KOPT-K1 (cell line): ENCODE measurements around the gene RARS2.

ENCODE experiments used
- H3K27ac ChIP-seq: fragments of 200-600 bp; sonication (generic); 2 replicates; pipeline ENCODE4 v1.5.1; 2016; ENCODE audit warnings: antibody characterized with exemption, mild to moderate bottlenecking, low read depth, low read length; ENCODE audit not compliant: poor library complexity, severe bottlenecking
- H3K36me3 ChIP-seq: fragments of 200-600 bp; sonication (generic); 2 replicates; pipeline ENCODE4 v1.5.1; 2017; ENCODE audit warnings: antibody characterized with exemption, mild to moderate bottlenecking, low read length, moderate library complexity; ENCODE audit not compliant: insufficient read depth
- H3K9me3 ChIP-seq: fragments of 200-600 bp; sonication (generic); 2 replicates; pipeline ENCODE4 v1.5.1; 2017; ENCODE audit warnings: antibody characterized with exemption, low read length, mild to moderate bottlenecking; ENCODE audit not compliant: insufficient read depth, poor library complexity, severe bottlenecking

Gene RARS2

DNA sequence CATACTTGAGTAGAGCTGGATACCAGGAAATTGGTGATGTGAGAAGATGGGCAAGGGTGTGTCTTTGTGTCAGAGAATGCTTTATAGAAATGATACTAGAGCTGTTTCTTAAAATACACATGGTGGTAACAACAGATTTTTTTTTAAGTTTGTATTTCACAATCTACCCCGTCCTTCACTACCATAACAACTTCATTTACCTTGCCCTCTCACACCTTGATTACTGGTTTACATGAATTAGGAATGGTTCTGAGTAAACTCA, 45.4 kb downstream of the RARS2 start:
- peaks cover 13% of the 10 kb centered on the region for H3K9me3 ChIP-seq
- peaks cover 84% of the 10 kb centered on the region for H3K36me3 ChIP-seq
- H3K27ac ChIP-seq, result no peak overlapping the region

DNA sequence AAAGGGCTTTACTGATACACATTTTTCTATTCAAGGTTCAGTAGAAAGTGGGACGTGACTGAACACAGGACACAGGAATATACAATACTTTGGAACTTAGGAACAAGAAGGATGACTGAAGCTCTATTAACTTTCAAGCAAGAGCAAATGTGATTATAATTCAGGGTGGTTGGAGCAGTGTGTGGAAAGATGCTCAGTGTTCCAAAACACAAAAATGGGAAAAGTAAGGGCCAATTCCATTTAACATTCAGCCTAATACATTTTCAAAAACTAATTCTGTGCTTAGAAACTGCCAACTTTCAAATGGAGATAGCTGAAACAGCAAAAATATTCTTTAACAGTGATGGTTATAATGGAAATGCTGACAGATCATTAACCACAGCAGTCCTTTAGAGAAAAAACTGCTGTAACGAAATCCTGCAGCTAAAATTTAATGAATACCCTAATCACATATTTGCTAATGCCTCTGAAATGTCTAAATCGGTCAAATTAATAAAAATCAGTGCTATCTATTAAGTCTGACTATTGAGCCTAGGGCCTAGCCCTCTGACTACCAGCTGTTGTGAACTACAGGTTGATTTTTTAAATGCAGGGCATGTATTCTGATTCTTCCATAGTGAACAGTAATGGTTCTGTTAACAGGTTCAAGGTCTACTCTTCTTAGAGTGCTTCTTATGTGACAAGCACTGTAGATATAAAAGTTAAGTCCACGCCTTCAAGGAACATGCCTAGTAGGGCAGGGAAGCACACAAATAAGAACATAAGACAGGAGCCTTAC, 45.9 kb downstream of the RARS2 start:
- peaks cover 87% of the 10 kb centered on the region for H3K36me3 ChIP-seq
- peaks cover 15% of the 10 kb centered on the region for H3K9me3 ChIP-seq
- H3K27ac ChIP-seq, result no peak overlapping the region

DNA sequence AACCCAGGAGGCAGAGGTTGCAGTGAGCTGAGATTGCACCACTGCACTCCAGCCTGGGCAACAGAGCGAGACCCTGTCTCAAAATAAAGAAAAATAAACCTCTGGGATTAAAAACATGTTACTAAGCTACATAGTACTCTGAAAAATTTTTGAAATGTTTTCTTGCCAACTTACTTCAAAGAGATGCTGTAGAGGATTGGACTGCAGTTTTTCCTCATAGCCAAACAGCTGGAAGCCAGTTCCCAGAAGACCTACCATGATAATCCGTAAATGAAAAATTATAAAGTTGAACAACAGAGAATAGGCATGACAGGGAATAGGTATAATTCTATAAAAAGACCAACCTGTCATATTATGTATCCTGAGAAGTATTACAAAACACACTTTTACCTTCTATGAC, 48.0 kb downstream of the RARS2 start:
- Histone ChIP-seq H3K36me3 (peaks cover 73% of the 10 kb centered on the region), H3K27ac (no peak overlapping the region), H3K9me3 (peaks cover 15% of the 10 kb centered on the region)

DNA sequence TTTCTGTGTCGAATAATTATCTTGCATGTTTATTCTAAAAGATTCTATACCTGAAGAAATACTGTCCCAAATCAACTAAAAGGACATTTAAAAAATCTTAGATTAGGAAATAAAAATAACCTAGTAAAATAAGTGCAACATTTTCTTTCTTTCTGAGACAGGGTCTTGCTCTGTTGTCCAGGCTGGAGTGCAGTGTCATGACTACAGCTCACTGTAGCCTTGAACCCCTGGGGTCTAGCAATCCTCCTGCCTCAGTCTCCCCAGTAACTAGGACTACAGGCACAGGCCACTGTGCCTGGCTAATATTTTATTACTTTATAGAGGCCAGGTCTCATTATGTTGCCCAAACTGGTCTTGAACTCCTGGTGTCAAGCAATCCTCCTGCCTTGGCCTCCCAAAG, 48.7 kb downstream of the RARS2 start:
- Histone ChIP-seq H3K27ac (no peak overlapping the region), H3K36me3 (peaks cover 66% of the 10 kb centered on the region), H3K9me3 (peaks cover 15% of the 10 kb centered on the region)

DNA sequence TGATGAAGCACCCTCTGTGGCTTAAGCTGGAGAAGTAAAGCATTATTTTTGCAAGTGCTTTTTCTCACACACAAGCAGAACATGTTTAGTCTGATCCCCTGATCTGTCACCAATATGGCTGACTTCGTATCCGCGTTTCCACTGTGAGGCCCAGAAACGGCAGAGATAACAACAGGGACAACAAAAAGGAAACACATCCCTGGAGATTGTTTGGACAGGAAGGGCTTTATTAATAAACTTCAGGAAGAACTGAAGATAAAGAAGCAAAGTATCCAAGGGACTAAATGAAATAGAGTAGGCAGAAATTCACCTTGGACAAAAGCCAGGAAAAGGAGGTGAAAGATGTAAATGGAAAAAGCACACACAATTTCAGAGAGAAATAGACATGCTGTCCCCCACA, 49.2 kb downstream of the RARS2 start:
- H3K36me3 ChIP-seq, result peaks cover 61% of the 10 kb centered on the region
- no peak overlapping the region for H3K27ac ChIP-seq
- peaks cover 15% of the 10 kb centered on the region for H3K9me3 ChIP-seq

DNA sequence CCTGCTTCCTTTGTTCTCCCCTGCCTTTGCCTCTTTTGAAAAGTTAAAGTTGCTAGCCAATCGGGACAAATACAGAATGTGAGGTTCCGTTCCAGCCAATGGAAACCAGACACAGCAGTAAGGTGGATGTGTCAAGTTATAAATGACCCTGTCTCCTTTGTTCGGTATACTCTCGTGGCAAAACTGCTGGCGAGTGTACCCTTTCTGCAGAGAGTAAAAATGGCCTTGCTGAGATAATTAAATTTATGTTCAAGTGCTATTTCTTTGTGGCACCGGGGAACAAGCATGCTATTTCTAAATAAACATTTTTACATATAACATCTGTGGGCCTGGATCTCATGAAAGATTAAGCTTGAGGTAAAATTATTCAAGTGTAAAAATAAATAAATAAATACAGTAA, 50.2 kb downstream of the RARS2 start:
- H3K36me3 ChIP-seq, result peaks cover 55% of the 10 kb centered on the region
- peaks cover 15% of the 10 kb centered on the region for H3K9me3 ChIP-seq
- H3K27ac ChIP-seq, result no peak overlapping the region

DNA sequence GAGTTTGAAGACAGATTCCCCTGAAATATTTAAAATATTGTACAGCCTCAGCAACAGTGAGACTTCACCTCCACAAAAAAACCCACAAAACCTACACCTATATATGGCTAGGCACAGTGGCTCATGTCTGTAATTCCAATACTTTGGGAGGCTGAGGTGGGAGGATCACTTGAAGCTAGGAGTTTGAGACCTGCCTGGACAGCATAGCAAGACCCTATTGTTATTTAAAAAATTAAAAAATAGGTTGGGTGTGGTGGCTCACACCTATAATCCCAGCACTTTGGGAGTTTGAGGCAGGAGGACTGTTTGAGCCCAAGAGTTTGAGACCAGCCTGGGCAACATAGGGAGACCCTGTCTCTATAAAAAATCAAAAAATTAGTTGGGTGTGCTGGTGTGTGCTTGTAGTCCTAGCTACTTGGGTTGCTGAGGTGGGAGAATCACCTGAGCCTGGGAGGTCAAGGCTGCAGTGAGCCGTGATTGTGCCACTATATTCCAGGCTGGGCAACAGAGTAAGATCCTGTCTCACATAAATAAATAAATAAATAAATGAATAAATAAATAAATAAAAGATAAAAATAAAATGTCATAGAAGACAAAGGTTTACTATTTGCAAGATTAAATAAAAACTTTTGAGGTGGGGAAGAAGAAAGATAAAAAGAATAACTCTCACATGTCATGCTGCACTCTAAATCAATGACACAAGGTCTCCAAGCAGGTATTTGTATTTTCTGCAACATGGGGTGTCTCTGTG, 51.1 kb downstream of the RARS2 start:
- peaks cover 53% of the 10 kb centered on the region for H3K36me3 ChIP-seq
- no peak overlapping the region for H3K27ac ChIP-seq
- H3K9me3 ChIP-seq, result peaks cover 15% of the 10 kb centered on the region

DNA sequence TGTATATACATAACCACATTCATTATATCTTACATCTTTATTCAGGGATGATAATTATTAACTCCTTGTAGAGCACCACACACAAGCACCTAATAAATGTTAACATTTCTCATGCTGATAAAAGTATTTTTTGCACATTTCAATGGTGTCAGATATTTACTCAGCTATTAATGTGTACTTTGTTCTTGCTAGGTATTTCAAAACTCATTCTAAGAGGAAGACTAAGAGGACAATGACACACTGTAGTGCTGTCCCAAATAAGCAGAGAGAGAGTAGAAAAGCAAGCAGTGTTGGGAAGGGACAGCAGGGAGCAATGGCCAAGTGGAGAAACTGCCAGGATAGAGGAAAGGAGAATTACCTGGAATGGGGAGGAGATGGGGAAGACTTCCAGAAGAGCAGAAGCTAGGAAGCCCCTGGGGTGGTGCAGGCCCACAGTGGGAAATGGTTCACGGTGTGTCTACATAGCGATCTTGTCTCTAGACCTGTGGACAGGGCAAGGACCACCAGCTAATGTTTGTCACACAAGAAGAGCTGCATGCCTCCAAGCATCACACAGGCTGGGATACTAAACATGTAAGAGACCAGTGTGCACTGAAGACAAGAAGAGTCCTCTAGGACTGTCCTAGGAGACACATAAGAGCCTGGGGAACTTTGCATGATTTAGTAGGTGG, 55.3 kb downstream of the RARS2 start:
- H3K36me3 ChIP-seq, result peaks cover 36% of the 10 kb centered on the region
- H3K27ac ChIP-seq, result no peak overlapping the region
- H3K9me3 ChIP-seq, result peaks cover 3% of the 10 kb centered on the region

DNA sequence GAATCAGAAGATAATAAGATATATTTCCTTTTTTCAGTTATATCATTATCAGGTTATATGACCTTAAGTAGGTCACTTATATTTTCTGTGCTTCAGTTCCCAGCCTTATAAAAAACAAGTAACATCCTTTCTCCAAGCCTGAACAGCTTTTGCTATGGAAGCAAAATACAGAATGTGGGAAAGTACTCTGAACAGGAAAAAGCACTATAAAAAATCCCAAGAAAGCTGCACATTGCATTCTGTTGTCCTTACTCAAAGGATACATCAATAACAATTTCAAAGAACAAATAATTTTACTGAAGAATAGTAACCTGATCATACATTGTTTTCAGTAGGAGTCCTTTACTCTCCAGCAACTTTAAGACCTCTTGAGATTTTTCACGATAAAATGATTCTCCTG, 60.6 kb downstream of the RARS2 start:
- no peak overlapping the region for H3K27ac ChIP-seq
- no peaks in the 10 kb centered on the region for H3K9me3 ChIP-seq
- H3K36me3 ChIP-seq, result peaks cover 56% of the 10 kb centered on the region

DNA sequence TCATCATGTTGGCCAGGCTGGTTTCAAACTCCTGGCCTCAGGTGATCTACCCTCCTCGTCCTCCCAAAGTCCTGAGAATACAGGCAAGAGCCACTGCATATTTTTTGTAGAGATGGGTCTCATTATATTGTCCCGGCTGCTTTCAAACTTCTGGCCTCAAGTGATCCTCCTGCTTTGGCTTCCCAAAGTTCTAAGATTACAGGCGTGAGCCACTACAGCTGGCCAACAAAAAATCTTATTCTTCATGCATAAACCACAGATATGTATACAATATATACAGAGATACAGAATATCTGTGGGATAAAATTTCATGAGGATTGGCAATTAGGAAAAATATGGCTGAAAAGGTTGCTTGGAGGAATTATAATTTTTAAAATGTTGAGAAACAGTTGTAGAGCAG, 67.1 kb downstream of the RARS2 start:
- Histone ChIP-seq H3K9me3 (no peaks in the 10 kb centered on the region), H3K27ac (no peak overlapping the region), H3K36me3 (peaks cover 71% of the 10 kb centered on the region)

DNA sequence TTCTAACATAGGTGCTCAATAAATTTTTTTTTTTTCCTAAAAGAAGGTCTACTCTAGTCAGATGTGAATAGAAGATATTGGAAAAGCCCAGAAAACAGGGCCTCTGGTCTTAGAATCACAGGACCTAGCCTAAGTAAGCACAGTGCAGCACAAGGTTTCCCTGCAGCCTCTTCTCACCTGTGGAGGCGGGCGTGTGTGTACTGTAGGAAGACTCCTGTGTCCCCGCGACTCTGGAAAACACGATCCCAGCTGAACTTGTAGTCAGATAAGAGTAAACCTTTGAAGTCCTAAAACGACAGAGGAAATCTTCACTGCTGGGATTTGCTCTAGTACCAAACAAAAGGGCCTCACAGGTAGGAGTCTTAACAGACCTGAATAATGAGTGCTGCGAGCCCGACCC, 71.3 kb downstream of the RARS2 start:
- Histone ChIP-seq H3K36me3 (peaks cover 83% of the 10 kb centered on the region), H3K27ac (no peak overlapping the region), H3K9me3 (no peaks in the 10 kb centered on the region)

DNA sequence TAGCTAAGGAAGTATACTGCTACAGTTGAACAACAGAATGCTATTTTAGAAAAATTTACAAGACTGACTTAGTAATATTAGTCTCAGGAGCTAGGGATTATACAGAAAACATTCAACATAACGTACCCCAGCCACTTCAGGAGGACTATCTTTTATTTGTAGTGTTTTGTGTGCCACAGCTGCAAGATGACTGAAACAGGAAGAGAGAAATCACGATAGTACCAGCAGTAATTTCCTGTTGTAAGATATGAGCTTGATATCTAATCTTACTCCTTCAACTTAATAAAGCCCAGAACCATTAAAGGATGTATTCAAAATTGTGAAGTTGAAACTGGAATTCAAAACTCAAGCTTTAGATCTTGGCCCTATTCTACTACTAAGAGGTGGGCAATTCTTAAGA, 75.0 kb downstream of the RARS2 start:
- Histone ChIP-seq H3K9me3 (no peaks in the 10 kb centered on the region), H3K27ac (no peak overlapping the region), H3K36me3 (peaks cover 94% of the 10 kb centered on the region)

DNA sequence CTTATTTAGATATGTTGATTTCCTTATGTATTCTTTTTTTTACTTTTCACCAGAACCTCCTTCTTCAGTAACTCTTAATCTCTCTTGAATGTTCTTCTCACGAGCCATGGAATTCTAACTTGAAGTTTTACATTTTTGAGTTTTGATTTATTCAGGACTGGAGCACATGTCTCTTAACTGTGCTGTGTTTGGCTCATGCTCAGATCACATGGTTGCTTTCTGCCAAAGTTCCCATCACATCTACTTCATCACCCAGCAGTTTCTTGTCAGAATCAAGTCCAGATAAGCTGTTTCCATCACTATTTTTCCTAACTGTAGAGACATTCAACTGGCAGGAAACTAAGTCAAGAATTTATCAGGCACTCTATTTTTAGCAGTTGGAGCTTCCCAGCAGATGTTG, 85.3 kb downstream of the RARS2 start:
- Histone ChIP-seq H3K27ac (no peak overlapping the region), H3K9me3 (no peaks in the 10 kb centered on the region), H3K36me3 (peaks cover 76% of the 10 kb centered on the region)

DNA sequence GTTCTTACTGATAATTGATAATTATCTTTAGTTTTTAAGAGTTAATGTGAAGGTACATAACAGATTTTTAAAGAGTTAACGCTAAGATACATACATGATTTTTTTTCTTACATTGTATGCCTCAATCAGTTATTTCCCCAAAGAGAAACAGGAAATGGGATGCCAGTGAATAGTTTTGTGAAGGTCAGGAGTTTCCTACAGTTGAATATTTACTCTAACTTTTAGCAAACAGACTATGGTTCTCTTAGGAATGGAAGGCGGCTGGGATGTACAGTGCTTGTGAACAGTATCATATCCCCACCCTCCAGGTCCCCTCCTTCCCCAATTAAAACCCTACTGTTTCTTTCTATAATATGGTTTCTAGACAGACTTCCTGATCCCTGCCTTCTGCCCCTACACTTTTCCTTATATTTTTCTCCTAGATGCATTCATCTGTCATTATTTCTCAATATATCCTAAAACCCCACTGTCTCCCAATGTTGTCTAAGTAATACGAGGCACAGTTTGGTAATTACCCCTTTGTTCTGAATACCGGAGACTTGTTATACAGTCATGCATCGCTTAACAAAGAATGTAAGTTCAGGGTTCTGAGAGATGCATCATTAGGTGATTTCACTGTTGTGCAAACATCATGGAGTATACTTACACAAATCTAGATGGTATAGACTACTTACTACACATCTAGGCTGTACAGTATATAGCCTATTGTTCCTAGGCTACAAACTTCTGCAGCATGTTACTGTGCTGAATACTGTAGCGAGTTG, 87.8 kb downstream of the RARS2 start:
- peaks cover 57% of the 10 kb centered on the region for H3K36me3 ChIP-seq
- no peaks in the 10 kb centered on the region for H3K9me3 ChIP-seq
- no peak overlapping the region for H3K27ac ChIP-seq

DNA sequence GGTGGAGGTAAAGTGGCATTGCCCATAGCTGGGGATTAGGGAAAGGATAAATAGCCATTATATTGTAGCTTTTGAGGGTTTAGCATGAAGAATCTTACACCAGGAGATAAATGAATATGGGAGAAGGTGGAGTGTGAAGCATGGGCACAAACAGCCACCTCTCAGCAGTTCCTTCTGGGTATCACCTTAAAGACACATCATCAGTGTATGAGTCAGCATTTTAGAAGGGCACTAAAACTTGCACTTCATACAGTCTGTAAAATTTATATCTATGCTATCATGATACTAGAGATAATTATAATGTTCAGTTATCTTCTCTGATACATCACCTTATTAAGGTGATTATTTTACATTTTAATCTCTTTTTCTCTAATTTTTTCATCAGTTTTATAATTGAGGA, 91.7 kb downstream of the RARS2 start:
- Histone ChIP-seq H3K36me3 (peaks cover 18% of the 10 kb centered on the region), H3K27ac (no peak overlapping the region), H3K9me3 (no peaks in the 10 kb centered on the region)
